D721Med (cell line): ENCODE measurements around the gene OTOP1.
"Not testable (repeated sequence)": the region's sequence is repeated elsewhere in the genome, so short reads cannot be mapped to it uniquely, and the experiment has no call there.

Experiments
- DNase-seq: peaks from one replicate; pipeline ENCODE4 v3.0.0; 2011; ENCODE audit warnings: low spot score; ENCODE audit not compliant: insufficient read length
- FAIRE-seq: peaks from 2 replicates; lab custom pipeline; 2011; peaks lifted over from hg19 to GRCh38; lab: Jason Lieb, UNC
- TF ChIP-seq, protein P1 (sequence below): IDR thresholded peaks from 2 replicates; pipeline ENCODE4 v1.5.1; 2012; ENCODE audit warnings: mild to moderate bottlenecking, control low read depth; ENCODE audit not compliant: insufficient read depth; ENCODE audit errors: missing control alignments

OTOP1 gene

DNA sequence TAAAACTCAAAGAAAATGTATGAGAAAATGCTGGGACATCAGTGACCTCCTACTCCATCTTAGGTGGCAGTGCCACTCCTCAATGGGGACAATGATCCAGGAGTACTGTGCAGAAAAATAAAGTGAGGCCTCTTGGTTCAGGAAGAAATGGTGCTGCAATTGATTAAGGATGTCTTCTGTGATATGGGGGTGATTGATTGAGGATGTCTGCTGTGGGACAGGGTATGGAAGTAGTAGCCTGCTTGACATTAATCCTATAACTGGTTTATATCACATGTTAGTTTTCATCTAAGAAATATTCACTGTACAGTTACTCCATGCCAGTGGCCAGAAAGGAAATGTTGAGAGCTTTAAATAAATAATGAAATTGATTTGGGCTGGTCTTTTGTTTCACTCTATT, 20.5 kb downstream of the OTOP1 start:
- FAIRE-seq (no peak), DNase-seq (no peak)
- TF ChIP-seq, protein P1, sequence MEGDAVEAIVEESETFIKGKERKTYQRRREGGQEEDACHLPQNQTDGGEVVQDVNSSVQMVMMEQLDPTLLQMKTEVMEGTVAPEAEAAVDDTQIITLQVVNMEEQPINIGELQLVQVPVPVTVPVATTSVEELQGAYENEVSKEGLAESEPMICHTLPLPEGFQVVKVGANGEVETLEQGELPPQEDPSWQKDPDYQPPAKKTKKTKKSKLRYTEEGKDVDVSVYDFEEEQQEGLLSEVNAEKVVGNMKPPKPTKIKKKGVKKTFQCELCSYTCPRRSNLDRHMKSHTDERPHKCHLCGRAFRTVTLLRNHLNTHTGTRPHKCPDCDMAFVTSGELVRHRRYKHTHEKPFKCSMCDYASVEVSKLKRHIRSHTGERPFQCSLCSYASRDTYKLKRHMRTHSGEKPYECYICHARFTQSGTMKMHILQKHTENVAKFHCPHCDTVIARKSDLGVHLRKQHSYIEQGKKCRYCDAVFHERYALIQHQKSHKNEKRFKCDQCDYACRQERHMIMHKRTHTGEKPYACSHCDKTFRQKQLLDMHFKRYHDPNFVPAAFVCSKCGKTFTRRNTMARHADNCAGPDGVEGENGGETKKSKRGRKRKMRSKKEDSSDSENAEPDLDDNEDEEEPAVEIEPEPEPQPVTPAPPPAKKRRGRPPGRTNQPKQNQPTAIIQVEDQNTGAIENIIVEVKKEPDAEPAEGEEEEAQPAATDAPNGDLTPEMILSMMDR: no peak

DNA sequence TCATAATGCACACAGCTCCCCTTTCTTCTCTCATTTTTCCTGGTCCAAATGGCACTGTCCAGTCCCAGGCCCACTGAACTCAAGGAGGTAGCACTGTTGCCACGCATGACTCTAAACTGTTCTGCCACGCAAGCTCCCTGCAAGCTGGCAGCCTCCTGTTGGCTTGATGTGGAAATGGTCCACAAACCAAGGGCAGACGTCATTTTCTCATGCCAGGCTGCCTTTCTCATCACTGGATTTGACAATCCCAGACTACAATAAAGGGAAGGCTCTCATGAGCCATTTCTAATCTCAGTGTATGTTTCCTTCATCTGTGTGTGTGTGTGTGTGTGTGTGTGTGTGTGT, 22.4 kb downstream of the OTOP1 start:
- TF ChIP-seq, protein P1: no peak
- no peak for FAIRE-seq

DNA sequence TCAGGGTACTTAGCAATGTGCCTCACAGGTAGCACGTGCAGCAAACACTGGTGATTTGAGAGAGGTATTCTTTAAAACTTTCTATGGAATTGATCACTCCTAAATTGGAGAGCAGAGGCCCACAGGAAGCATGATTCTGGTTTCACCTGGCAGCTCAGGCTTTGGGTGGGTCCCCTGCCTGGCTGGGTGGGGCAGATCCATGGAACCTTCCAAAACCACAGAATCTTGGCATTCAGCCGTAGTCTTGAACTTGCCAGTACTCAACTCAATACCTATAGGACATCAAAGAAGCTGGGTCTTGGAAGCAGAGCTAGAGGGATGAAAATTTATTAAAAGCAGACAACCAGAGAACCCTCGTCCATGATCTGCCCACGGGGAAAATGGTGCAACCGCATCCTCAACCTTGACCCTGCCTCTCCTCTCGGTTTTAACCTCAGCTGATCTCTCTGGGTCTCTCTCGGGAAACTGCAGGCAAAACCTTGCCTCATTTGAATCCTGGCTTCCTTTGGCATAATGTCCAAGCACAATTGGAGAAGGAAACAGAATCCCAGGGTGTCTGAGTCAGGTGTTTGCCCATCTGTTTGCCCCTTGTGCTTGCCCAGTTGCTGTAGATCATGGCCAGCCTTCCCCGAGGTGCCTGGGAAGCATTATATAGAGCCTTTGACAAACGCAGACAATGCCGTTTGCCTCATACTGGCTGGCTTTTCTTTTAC, 22.9 kb downstream of the OTOP1 start:
- no peak for FAIRE-seq
- DNase-seq: no peak

More for the DNA sequence above, 22.4 kb downstream of the OTOP1 start:
- DNase-seq: no peak

DNA sequence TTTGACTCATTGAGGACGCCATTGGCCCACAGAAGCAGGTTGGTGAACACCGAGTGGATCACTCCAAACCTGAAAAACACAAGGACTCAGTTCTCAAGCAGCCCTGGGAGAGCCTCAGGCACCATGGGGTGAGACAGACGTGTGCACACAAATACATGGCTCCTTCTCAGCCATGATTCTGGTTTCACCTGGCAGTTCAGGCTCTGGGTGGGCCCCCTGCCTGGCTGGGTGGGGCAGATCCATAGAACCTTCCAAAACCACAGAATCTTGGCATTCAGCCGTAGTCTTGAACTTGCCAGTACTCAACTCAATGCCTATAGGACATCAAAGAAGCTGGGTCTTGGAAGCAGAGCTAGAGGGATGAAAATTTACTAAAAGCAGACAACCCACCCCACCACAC, 24.2 kb downstream of the OTOP1 start:
- TF ChIP-seq, protein P1: no peak
- DNase-seq (no peak), FAIRE-seq (no peak)

More for the DNA sequence above, 22.9 kb downstream of the OTOP1 start:
- TF ChIP-seq, protein P1: no peak

DNA sequence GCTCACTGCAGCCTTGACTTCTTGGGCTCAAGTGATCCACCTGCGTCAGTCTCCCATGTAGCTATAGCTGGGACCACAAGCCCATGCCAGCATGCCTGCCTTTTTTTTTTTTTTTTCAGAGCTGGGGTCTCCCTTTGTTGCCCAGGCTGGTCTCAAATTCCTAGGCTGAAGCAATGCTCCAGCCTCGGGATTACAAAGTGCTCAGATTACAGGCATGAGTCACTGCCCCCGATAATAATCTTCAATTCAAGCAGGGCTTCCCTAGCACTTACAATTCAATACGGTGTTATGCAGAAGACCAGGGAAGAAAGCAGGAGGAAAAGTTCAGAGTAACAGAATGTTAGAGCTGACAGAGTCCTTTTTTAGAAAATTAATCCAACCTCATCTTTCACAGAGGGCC, 26.1 kb downstream of the OTOP1 start:
- DNase-seq (no peak), FAIRE-seq (no peak)
- TF ChIP-seq, protein P1: no peak

DNA sequence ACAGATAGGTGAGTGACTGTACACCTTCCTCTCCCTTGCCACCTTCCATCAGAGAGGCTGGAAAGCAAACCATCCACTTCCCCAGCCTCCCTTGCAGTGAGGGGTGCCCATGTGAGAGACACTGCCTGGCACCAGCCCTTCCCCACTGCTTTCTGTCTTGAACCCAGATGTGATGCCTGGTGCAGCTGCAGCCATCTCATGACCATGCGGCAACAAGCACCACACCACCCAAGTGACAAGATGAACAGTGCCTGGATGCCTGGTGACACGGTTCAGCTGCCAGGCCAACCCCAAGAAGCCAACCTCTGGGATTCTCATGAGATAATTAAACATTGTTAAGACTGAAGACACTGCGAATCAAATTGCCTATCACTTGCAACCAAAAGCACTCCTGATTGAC, 31.4 kb downstream of the OTOP1 start:
- DNase-seq: no peak
- TF ChIP-seq, protein P1: no peak
- FAIRE-seq: no peak

DNA sequence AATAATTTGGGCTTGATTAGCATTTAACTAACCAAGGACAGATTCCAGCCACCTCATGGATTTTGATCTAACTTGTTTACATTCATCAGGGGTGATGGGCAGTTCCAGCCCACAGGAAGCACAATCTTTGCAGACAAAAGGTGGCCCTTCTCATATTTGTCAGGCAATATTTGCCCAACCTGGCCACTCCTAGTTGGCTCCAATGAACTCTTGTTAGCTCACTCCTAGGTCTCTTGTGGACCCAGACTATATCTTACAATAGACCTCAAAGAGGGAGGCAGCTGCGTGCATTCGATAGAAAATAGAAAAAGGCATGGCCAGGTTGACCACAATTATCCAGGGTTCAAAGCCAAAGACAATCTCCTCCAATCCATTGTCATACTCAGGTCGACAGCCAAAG, 38.2 kb downstream of the OTOP1 start:
- FAIRE-seq: not testable (repeated sequence)

More for the DNA sequence above, 38.2 kb downstream of the OTOP1 start:
- DNase-seq: not testable (repeated sequence)
